GM18519 (cell line): ENCODE measurements around the gene DPP8.

Experiments
- ATAC-seq: cut with Tn5 transposase; IDR thresholded peaks from one replicate; pipeline ENCODE4 v1.9.1; 2021; ENCODE audit warnings: mild to moderate bottlenecking, moderate library complexity; ENCODE audit not compliant: unreplicated experiment, low FRiP score

Gene DPP8

DNA sequence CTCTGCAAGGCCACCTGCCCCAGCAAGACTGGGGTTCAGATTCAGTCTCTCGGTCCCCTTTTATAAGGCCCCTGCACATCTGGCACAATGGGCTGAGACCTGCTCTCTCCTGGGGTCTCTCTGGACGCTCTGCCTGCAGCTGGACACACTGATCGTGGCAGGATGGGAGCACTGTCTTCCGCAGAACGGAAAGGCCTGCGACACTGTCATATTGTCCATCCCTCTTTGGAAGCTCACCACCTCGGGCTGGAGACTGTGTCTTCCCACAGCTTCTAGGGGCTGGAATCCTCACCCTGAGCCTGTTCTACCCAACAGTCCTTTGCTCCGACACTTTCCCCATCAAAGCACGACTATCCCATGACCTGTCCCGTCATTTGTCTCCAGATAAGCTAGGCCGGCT lies 83.3 kb downstream of the DPP8 start:
- ATAC-seq = no peak

DNA sequence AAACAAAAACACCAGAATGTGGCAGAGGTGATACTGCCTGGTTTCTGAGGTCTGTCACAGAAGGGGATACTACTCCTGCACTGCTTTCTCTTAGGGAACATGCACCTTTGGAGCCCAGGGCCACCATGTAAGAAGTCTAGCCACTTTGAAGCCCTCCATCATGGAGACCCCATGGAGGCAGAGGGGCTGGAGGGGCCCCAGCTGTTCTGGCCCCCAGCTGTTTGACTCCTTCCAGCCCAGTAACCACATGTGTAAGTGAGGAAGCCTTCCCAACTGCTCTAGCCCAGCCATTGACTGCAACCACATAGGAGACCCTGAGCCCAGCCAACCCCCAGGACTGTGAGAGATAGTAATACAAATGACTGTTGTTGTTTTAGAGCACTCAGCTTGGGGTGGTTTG lies 85.8 kb downstream of the DPP8 start:
- ATAC-seq = no peak

- ATAC-seq = no peak
Measured at GRCh38 chr15:65426216-65426853, 91.2 kb downstream of the DPP8 start.

GRCh38 chr15:65424683-65425082 lies 92.8 kb downstream of the DPP8 start:
- ATAC-seq = no peak

DNA sequence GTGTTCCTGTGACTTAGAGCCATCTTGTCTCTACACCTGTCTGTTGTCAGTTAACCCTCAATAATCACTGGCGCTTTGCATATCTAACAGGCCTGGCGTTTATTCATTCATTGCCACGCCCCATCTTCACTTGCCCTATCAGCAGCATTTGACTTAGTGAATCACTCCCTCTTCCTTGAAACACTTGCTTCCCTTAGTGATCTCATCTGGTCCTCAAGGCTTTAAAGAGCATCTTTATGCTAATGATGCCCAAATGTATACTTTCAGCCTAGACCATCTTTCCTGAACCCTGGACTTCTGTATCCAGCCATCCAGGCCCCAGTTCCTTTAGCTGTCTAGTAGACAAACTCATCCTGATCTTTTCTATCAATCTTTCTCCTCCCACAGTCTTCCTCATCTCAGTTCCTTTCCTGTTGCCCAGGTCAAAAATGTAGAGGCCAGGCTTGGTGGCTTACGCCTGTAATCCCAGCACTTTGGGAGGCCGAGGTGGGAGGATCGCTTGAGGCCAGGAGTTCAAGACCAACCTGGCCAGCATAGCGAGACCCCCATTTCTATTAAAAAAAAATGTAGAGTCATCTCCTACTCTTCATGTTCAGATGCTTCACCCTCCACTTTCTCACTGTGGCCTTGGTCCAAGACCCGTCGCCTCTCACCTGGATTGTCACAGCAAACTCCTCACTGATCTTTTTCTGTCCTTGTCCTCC lies 93.4 kb downstream of the DPP8 start:
- ATAC-seq = no peak

DNA sequence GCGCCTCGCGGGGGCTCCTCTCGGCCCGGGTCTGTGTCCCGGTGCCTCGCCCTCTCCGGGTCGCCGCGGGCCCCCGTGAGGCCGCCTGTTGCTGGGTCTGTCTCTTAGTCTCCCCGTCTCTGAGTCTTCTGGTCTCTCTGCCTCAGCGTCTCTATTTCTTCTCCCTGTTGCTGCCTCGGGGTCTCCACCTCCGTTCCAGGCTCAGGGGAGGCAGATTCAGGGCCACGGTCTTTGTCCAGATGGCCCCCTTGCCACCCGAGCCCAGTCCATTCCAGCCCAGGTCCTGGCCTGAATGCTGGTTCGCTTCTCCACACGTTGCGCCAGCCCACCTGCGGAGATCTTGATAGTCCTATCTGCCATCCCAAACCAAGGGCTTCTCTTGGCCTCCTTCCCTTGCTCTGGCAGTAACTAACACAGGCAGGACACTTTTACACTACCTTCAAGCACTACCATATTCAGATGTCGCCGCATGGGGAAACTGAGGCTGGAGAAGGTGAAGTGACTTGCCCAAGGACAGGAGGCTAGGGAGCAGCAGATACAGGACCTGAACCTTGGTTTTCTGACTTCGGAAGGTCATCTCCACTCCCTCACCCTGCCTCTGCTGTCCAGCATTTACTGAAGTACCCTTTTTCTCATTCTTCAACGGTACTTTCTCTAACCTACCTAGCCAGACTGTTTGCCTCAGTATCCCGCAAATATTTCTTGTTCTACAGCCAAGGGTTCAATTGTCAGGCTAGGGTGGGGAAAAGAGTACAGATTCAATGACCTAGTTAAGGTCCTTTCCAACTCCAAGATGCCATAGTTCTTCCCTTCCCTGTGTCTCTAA lies 94.1 kb downstream of the DPP8 start:
- no peak for ATAC-seq

GRCh38 chr15:65421360-65422215 lies 95.9 kb downstream of the DPP8 start:
- ATAC-seq = no peak

- ATAC-seq = no peak
Measured at GRCh38 chr15:65420975-65421359, 96.5 kb downstream of the DPP8 start.

DNA sequence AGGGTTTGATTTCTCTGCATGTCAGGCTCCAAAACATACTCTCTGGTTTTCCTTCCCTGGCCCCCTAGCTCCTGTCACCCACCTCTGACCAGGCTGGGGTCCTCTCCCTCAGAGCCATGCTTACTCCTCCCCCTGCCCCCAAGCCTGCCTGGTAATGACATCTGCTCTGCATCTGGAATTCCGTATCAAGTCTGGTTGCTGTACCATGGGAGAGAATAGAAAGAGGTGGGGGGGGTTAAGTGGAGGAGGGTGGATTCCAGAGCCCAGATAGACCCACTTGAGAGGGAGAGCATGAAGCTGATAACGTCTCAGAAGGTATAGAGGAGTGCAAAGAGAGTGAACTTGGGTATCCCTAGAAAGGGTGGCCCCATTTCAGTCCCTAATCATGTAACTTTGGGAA lies 98.9 kb downstream of the DPP8 start:
- ATAC-seq = no peak

GRCh38 chr15:65416845-65417416 lies 100.6 kb downstream of the DPP8 start:
- no peak for ATAC-seq

GRCh38 chr15:65414841-65415621 lies 102.5 kb downstream of the DPP8 start:
- no peak for ATAC-seq

DNA sequence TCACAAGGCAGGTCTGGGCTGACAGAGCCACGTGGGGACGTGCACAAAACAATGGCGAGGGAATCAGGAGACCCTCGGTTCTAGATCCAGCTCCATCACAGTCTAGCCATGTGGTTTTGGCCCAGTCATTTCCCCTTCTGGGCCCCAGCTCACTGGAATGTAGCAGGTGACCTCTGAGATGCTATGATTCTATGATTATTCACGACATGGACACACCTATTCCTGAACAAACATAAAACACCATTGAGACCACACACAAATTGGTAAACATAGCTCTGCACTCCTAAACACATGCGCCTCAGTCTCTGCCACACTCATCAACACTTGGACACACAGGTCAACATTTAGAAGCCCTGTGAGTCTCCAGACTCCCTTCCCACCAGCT lies 103.7 kb downstream of the DPP8 start:
- ATAC-seq = no peak

DNA sequence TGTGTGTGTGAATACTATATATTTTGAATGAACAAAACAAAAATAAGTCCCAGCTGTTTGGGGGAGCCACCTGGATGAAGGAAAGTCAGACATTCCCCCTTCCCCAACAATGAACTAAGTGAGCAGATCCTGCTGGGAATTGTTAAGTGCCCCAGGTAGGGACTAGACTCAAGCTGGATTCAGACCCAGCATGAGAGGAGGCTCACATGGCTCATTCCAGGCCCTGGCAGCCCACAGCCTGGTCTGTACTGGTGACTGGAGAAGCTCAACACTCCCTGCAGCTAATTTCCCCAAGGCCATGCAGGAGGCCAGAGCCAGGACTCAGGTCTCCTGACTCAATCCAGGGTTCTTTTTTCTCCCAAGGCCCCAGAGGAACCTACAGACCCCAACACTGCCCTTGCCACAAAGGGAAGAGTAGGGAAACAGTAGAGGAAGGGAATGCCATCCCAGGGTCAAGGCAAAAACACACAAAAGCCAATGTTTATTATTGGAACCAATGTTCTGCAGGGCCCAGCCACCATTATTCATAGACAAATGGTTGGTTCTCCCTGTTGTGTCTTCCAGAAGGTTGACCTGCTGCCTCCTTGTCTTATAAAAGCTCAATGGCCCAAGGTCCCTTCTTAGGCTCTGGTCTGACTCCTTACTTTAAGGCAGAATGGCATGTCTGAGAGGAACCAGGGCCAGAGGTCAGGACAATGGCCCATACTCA lies 104.3 kb downstream of the DPP8 start:
- no peak for ATAC-seq

GRCh38 chr15:65412556-65412955 lies 104.9 kb downstream of the DPP8 start:
- no peak for ATAC-seq

DNA sequence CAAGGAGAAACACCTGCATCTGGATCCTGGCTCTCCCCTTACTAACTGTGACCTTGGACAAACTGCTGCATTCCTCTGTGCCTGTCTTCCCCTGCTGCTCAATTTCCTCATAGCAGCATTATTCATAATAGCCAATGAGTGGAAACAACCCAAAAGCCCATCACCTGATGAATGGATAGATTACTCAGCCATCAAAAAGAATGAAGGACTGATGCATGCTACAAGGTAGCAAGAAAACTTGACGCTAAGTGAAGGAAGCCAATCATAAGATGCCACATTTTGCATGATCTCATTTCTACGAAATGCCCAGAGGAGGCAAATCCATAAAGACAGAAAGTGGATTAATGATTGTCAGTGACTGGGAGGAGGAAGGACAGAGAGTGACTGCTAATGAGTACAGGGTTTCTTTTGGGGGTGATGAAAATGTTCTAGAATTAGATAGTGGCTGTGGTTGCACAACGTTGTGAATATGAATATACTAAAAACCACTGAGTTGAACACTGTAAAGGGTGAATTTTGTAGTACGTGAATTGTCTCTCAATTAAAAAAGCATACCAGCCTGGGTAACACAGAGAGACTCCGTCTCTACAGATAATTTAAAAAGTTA lies 105.9 kb downstream of the DPP8 start:
- ATAC-seq = no peak

DNA sequence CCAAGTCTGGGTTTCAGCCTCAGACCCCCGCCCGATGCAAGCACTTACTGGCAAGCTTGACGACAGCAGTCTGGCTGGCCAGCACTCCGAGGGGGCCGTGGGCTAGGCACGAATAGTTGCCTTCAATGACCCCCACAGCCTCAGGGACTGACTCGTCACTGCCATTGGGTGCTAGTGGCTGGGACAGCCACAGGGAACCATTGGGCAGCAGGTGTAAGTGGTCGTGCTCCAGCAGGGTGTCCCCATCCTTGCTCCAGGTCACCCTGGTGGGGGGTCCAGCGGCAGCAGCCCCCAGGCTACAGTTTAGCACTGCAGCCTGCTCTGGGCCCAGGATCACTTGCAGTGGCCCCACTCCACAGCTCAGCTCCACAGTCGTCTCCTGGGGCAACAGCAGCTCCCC lies 106.5 kb downstream of the DPP8 start:
- no peak for ATAC-seq

GRCh38 chr15:65410036-65410435 lies 107.5 kb downstream of the DPP8 start:
- no peak for ATAC-seq

DNA sequence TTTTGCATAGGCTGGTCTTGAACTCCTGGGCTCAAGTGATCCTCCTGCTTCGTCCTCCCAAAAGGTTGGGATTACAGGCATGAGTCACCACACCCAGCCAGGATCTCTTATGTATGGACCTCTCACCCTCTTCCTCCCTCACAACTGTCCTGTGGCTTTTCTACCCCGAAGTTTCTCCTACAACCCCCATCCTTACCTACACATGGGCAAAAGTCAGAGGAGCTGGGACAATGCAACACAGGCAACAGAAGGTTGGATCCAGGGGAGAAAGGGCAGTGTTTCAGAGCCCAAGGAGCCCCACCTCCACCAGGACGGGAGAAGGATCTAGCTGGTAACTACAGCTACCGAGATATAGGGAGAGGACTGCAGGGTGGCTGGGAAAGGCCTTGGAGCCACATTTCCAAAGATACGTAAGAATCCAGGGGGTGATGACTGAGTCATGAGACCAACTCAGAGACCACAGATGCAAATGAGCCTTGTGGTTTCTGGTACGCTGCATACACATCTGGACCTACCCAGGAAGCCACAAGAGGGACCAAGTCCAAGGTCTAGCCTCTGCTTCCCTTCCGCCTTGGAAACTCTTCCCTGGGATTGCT lies 108.4 kb downstream of the DPP8 start:
- ATAC-seq = no peak
